LHCN-M2 (cell line): ENCODE results near the gene IQCM. TPM values are rescaled to one million over a fixed set of nuclear protein-coding genes. Genes with fewer than 3 reads are reported as not detected.

ENCODE experiments used
- DNase-seq: peaks from one replicate; pipeline ENCODE4 v3.0.0-alpha.2; 2012; ENCODE audit warnings: low read depth
- total RNA-seq: library from RNA; depleted of rRNA; stranded (reverse); fragments of >200 nt; gene quantifications from 2 replicates; pipeline ENCODE4 v1.2.3, GENCODE V29; 2014

The IQCM gene
- total RNA-seq, 1 experiment from 2014 or later = 0.17 TPM

DNA sequence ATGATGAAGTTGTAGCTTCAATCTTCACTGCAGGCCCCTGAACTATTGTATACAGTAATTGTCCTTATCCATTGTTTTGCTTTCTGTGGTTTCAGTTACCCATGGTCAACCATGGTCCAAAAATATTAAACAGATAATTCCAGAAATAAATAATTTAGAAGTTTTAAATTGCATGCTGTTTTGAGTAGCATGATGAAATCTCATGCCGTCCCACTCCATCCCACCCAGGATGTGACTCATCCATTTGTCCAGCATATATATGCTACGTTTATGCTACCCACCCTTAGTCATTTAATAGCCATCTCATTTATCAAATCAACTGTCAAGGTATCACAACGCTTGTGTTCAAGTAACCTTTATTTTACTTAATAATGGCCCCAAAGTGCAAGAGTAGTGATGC, 34.5 kb downstream of the IQCM start:
- DNase-seq = peak; percentile 56

DNA sequence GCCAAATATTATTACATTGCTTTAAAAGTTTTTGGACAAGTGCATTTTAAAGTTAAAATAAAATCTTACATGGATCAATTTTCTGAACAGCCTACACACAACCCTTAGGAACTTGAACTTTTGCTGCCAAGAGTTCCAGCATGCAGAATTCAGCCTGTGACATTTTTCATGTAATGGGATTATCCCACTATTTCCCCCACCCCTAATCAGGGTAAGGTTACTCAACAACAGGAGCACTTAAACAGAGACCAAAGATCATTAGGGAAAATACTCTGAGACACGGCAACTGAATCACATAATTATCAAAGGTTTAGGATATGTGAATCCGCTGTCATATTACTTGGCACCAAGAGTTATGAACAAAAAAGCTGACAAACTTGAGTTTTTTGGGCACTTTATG, 47.2 kb downstream of the IQCM start:
- DNase-seq = no peak

DNA sequence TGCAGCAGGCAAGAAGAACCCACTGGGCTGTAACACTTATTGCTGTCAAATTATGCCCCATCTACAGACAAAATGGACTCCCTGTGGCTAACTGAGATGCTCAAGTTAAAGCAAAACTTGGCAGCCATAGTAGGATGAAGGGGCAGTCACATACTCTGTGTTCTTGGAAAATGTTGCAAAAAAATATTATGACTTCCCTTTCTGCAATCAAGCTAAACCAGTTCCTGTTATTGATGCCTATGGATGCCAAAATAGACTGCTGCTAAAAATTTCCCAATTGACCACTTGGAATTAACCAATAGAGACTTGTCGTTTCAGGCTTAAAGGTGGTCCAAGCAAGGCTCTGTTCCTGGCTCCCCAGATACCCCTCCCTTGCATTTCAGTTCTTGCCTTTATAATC, 49.5 kb downstream of the IQCM start:
- DNase-seq = no peak

- peak; percentile 82 for DNase-seq
Observed at GRCh38 chr4:149765630-149766029, 50.0 kb downstream of the IQCM start.

DNA sequence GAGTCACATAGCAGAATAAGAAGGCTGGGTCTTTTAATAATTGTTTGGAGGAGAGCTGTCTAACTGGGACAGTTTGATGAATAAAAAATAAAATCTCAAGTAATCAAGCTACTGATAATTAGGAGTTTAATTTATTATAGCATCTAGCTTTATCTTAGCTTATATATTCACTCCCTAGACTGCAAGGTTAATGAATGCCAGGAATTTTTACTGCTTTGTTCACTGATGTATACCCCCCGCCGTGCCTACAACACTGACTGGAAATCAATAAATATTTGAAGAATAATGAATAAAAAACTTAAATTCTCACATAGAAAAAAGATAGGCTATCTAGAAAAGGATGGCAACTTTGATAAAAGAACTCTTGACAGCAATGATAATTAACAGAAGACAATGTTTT, 59.7 kb downstream of the IQCM start:
- no peak for DNase-seq

DNA sequence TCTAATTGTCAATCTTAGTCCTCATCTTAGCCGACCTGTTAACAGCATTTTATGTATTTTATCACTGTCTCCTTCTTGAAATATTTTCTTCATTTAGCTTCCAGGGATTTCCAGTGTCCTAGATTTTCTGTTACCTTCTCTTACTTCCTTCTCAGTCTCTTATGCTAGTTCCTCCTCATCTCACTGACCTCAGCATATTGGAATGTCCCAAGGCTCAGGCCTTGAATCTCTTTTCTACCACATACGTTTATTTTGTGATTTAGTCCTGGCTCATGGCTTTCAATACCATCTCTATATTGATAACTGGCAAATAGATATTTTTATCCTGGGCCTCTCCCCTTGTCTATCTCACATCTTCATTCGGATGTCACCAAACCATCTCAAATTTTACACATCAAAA, 61.1 kb downstream of the IQCM start:
- DNase-seq = peak; percentile 29

- DNase-seq = no peak
Observed at GRCh38 chr4:149752729-149753128, 62.9 kb downstream of the IQCM start.

- no peak for DNase-seq
Observed at GRCh38 chr4:149751174-149751573, 64.5 kb downstream of the IQCM start.

DNA sequence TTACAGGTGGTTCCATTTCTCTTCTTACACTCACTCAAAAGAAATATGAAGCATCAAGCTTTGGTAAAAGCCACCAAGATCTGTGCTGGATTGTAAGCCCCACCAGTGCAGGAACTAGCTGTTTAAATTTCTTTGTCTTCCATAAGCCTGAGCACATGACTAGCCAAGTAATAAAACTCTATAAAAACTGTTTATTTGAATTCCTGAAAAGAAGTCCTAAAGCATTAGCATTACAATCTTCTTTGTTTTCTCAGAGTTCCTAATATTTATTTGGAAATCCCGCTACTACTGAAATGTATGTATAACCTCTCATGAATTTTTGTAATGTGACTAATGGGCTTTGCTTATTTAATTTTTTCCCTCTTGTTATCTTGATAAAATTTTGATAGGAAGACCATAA, 65.9 kb downstream of the IQCM start:
- DNase-seq = no peak

- DNase-seq = no peak
Observed at GRCh38 chr4:149747646-149748045, 68.0 kb downstream of the IQCM start.

- no peak for DNase-seq
Observed at GRCh38 chr4:149746276-149746675, 69.4 kb downstream of the IQCM start.

DNA sequence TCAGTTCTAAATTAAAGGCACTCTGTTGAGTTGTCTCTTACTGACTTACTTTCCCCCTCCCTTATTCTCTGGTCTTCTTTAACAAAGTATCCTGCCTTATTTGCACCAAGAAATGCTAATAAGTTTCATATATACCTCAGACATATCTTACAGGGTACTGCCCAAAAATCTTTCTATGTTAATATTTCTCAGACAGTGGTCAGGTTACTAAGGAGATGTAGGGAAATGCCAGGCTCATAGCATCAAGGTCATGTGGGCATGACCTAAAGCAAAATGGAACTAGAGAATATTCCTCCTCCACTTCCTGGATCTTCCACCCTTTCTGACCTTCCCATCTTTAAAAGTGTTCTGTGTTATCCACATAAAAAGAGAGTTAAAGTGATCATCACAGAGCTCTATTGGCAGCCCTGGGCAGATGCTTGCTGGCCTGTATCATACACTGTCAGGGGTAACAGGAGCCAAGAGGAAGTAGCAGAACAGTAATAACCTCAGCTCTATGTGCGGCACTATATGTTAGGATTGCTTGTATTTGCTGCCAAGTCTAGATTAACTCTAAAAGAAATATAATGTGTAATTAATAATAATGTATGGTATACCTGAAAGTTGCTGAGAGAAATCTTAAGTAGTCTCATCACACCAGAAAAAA, 74.3 kb downstream of the IQCM start:
- no peak for DNase-seq

- no peak for DNase-seq
Observed at GRCh38 chr4:149738156-149738555, 77.5 kb downstream of the IQCM start.

GRCh38 chr4:149735796-149736195, 79.8 kb downstream of the IQCM start:
- peak; percentile 17 for DNase-seq

GRCh38 chr4:149728444-149728843, 87.2 kb downstream of the IQCM start:
- DNase-seq = no peak

GRCh38 chr4:149727663-149728062, 88.0 kb downstream of the IQCM start:
- DNase-seq = no peak

DNA sequence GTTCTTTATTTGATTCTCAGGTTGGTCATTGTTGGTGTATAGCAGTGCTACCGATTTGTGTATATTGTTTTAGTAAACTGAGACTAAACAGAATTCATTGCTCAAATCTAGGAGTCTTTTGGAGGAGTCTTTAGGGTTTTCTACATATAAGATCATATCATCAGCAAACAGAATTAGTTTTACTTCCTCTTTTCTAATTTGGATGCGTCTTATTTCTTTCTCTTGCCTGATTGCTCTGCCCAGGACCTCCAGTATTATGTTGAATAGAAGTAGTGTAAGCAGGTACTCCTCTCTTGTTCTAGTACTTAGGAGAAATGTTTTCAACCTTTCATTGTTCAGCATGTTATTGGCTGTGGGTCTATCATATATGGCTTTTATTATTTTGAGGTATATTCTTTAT, 92.6 kb downstream of the IQCM start:
- DNase-seq = no peak

GRCh38 chr4:149719806-149720205, 95.8 kb downstream of the IQCM start:
- no peak for DNase-seq

GRCh38 chr4:149719357-149719756, 96.3 kb downstream of the IQCM start:
- DNase-seq = no peak

DNA sequence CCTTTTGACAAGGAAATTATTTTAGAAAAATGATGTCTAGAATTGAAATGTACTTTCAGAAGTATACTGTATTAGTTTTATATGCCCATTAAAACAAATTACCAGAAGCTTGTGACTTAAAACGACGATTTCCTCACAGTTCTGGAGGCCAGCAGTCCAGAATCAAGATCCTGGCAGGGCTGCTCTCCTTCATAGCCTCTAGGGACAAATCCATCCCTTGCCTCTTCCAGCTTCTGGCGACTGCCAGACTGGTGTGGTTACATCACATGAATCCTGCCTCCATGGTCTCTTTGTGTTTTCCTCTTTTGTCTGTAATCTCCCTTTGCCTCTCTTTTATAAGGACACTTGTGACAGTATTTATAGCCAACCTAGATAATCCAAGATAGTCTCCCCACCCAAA, 97.1 kb downstream of the IQCM start:
- no peak for DNase-seq

- no peak for DNase-seq
Observed at GRCh38 chr4:149716728-149717127, 98.9 kb downstream of the IQCM start.

- no peak for DNase-seq
Observed at GRCh38 chr4:149715822-149716585, 99.6 kb downstream of the IQCM start.

GRCh38 chr4:149713031-149713430, 102.6 kb downstream of the IQCM start:
- no peak for DNase-seq
